HepG2 (cell line): Measurements from ENCODE around the gene ATP5MG. TPM values are rescaled to one million over a fixed set of nuclear protein-coding genes. Genes with fewer than 3 reads are reported as not detected.
A peak's percentile ranks its signal among the peaks of the same experiment; 100 is the strongest.

Source experiments
- FOXC1 ChIP-seq: sonication (generic); formaldehyde crosslinking; IDR thresholded peaks from 2 replicates; pipeline ENCODE4 v1.8.0; 2022; ENCODE audit warnings: mild to moderate bottlenecking, missing genetic modification reagents, borderline replicate concordance
- NFIC ChIP-seq: IDR thresholded peaks from 2 replicates; pipeline ENCODE4 v1.6.1; 2012; ENCODE audit warnings: mild to moderate bottlenecking, low read length, inconsistent platforms
- RBM39 ChIP-seq: fragments of 200-400 bp; formaldehyde crosslinking; IDR thresholded peaks from one replicate; pipeline ENCODE4 v1.6.1; 2018; ENCODE audit warnings: antibody characterized with exemption, mild to moderate bottlenecking, low read depth, low read length; ENCODE audit not compliant: poor library complexity, severe bottlenecking
- REST ChIP-seq, 2 experiments: IDR thresholded peaks; 2 replicates each; pipeline ENCODE4 v1.6.1; 2011 to 2012; ENCODE audit warnings: low read length in 2 of 2, borderline replicate concordance in 1 of 2, low read depth in 1 of 2, mild to moderate bottlenecking in 1 of 2, moderate library complexity in 1 of 2
- TBX3 ChIP-seq: fragments of 450-650 bp; IDR thresholded peaks from 2 replicates; pipeline ENCODE4 v1.6.1; 2017; ENCODE audit warnings: antibody characterized with exemption, mild to moderate bottlenecking, inconsistent platforms, borderline replicate concordance
- TRIM24 ChIP-seq: sonication (generic); formaldehyde crosslinking; IDR thresholded peaks from 2 replicates; pipeline ENCODE4 v1.8.0; 2022; ENCODE audit warnings: mild to moderate bottlenecking, missing genetic modification reagents
- ZFYVE20 ChIP-seq: sonication (generic); formaldehyde crosslinking; IDR thresholded peaks from 2 replicates; pipeline ENCODE4 v1.8.0; 2023; ENCODE audit warnings: low read depth, mild to moderate bottlenecking, moderate library complexity, missing genetic modification reagents, borderline replicate concordance
- ZNF264 ChIP-seq: sonication (generic); formaldehyde crosslinking; IDR thresholded peaks from 2 replicates; pipeline ENCODE4 v1.4.0; 2020; ENCODE audit warnings: missing genetic modification reagents
- ZNF562 ChIP-seq: sonication (generic); formaldehyde crosslinking; IDR thresholded peaks from 2 replicates; pipeline ENCODE4 v1.8.0; 2022; ENCODE audit warnings: missing genetic modification reagents, borderline replicate concordance
- ZNF749 ChIP-seq: sonication (generic); formaldehyde crosslinking; IDR thresholded peaks from 2 replicates; pipeline ENCODE4 v1.8.0; 2022; ENCODE audit warnings: mild to moderate bottlenecking, missing genetic modification reagents, moderate library complexity, borderline replicate concordance
- ZSCAN21 ChIP-seq: sonication (generic); formaldehyde crosslinking; IDR thresholded peaks from 2 replicates; pipeline ENCODE4 v1.8.0; 2022; ENCODE audit warnings: mild to moderate bottlenecking, missing genetic modification reagents, moderate library complexity, borderline replicate concordance
- polyA plus RNA-seq, 8 experiments: library from polyadenylated mRNA; depleted of rRNA in 3 of 8; stranded (reverse) in 7 of 8; unstranded in 1 of 8; fragments of >200 nt; fragmentation: Illumina TruSeq in 4 of 8; extraction: Trizol in 4 of 8; gene quantifications; 2 replicates each; pipeline versions ENCODE4 v1.2.1 to v1.2.3, GENCODE V29; 2011 to 2016; ENCODE audit warnings: low read depth in 4 of 8, missing spikeins in 1 of 8, mixed read lengths in 1 of 8; ENCODE audit not compliant: insufficient read depth in 1 of 8
- total RNA-seq, 5 experiments: library from RNA; depleted of rRNA; stranded (reverse); fragments of >200 nt; fragmentation: Illumina TruSeq; extraction: Trizol; gene quantifications; 2 replicates each; pipeline ENCODE4 v1.2.3, GENCODE V29; 2016; ENCODE audit warnings: low read depth in 1 of 5
- TF ChIP-seq, protein P1 (sequence below): sonication (generic); formaldehyde crosslinking; IDR thresholded peaks from 2 replicates; pipeline ENCODE4 v1.4.0; 2020; ENCODE audit warnings: mild to moderate bottlenecking, missing genetic modification reagents
- TF ChIP-seq, protein P2 (sequence below): sonication (generic); formaldehyde crosslinking; conservative IDR thresholded peaks from 2 replicates; pipeline ENCODE4 v1.4.0; 2020; ENCODE audit warnings: missing genetic modification reagents
- TF ChIP-seq, protein P3 (sequence below): sonication (generic); formaldehyde crosslinking; IDR thresholded peaks from 2 replicates; pipeline ENCODE4 v1.8.0; 2022; ENCODE audit warnings: mild to moderate bottlenecking, missing genetic modification reagents; ENCODE audit not compliant: insufficient replicate concordance
- TF ChIP-seq, protein P4 (sequence below): sonication (generic); formaldehyde crosslinking; IDR thresholded peaks from 2 replicates; pipeline ENCODE4 v1.4.0; 2020; ENCODE audit warnings: mild to moderate bottlenecking, missing genetic modification reagents, borderline replicate concordance

ATP5MG gene
- total and polyA plus RNA-seq, 2 of the 13 experiments (the other 11 are each of a cell fraction or from before 2014, with no cell fraction given) = 260 to 320 TPM

DNA sequence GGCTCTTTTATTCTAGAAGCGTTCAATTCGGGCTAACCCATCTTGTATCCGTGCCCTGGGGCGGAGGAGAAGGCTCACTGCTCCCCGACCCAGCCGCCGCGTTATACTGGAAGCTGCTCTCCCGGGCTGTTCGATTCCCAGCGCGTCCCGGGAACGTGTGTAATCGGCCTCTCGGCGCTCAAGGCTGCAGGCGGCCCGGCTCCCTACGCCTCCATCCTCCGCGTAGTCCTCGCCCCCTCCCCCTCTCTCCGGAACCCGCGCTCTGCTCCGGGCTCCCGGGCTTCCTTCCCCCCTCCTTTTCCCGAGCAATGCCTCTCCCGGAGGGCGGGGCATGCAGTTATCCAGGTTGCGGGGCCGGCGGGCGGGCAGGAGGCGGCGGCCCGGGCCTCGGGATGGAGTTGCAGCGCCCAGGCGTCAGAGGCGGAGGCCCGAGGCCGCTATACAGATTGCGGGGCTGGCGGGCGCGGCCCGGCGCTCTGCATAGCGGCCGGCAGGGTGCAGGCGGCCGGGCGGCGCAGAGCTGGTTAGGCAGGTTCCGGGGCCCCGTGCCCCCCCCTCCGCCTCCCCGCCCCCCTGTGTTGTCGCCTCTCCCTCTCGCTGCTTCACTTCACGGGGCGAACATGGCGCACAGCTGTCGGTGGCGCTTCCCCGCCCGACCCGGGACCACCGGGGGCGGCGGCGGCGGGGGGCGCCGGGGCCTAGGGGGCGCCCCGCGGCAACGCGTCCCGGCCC lies 34.7 kb downstream of the ATP5MG start, which contains the start of gene KMT2A (continued):
- TF ChIP-seq REST (IDR thresholded peaks at IDR 0.05; ENCODE audit: borderline replicate concordance in 1 of 2, low read depth in 1 of 2, low read length in 2 of 2) = peak in 1 of 2 experiments; percentile 68; a peak in 2 of 4 replicates
- TF ChIP-seq ZNF264 = no peak
- TF ChIP-seq ZNF749 (CRISPR knock-in tag) = peak; percentile 29; the same call in 1 of the 2 replicates
- peak; percentile 71 for TF ChIP-seq ZSCAN21
- TF ChIP-seq RBM39 = peak; percentile 93
- TF ChIP-seq TRIM24 (CRISPR knock-in tag) = no peak
- TF ChIP-seq, protein P1, sequence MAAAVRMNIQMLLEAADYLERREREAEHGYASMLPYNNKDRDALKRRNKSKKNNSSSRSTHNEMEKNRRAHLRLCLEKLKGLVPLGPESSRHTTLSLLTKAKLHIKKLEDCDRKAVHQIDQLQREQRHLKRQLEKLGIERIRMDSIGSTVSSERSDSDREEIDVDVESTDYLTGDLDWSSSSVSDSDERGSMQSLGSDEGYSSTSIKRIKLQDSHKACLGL (CRISPR knock-in tag) = no peak; the same call in 1 of the 2 replicates
- TF ChIP-seq, protein P2, sequence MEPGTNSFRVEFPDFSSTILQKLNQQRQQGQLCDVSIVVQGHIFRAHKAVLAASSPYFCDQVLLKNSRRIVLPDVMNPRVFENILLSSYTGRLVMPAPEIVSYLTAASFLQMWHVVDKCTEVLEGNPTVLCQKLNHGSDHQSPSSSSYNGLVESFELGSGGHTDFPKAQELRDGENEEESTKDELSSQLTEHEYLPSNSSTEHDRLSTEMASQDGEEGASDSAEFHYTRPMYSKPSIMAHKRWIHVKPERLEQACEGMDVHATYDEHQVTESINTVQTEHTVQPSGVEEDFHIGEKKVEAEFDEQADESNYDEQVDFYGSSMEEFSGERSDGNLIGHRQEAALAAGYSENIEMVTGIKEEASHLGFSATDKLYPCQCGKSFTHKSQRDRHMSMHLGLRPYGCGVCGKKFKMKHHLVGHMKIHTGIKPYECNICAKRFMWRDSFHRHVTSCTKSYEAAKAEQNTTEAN = no peak
- TF ChIP-seq, protein P3, sequence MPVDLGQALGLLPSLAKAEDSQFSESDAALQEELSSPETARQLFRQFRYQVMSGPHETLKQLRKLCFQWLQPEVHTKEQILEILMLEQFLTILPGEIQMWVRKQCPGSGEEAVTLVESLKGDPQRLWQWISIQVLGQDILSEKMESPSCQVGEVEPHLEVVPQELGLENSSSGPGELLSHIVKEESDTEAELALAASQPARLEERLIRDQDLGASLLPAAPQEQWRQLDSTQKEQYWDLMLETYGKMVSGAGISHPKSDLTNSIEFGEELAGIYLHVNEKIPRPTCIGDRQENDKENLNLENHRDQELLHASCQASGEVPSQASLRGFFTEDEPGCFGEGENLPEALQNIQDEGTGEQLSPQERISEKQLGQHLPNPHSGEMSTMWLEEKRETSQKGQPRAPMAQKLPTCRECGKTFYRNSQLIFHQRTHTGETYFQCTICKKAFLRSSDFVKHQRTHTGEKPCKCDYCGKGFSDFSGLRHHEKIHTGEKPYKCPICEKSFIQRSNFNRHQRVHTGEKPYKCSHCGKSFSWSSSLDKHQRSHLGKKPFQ = peak; percentile 63
- TF ChIP-seq, protein P4, sequence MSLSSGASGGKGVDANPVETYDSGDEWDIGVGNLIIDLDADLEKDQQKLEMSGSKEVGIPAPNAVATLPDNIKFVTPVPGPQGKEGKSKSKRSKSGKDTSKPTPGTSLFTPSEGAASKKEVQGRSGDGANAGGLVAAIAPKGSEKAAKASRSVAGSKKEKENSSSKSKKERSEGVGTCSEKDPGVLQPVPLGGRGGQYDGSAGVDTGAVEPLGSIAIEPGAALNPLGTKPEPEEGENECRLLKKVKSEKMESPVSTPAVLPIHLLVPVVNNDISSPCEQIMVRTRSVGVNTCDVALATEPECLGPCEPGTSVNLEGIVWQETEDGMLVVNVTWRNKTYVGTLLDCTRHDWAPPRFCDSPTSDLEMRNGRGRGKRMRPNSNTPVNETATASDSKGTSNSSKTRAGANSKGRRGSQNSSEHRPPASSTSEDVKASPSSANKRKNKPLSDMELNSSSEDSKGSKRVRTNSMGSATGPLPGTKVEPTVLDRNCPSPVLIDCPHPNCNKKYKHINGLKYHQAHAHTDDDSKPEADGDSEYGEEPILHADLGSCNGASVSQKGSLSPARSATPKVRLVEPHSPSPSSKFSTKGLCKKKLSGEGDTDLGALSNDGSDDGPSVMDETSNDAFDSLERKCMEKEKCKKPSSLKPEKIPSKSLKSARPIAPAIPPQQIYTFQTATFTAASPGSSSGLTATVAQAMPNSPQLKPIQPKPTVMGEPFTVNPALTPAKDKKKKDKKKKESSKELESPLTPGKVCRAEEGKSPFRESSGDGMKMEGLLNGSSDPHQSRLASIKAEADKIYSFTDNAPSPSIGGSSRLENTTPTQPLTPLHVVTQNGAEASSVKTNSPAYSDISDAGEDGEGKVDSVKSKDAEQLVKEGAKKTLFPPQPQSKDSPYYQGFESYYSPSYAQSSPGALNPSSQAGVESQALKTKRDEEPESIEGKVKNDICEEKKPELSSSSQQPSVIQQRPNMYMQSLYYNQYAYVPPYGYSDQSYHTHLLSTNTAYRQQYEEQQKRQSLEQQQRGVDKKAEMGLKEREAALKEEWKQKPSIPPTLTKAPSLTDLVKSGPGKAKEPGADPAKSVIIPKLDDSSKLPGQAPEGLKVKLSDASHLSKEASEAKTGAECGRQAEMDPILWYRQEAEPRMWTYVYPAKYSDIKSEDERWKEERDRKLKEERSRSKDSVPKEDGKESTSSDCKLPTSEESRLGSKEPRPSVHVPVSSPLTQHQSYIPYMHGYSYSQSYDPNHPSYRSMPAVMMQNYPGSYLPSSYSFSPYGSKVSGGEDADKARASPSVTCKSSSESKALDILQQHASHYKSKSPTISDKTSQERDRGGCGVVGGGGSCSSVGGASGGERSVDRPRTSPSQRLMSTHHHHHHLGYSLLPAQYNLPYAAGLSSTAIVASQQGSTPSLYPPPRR (CRISPR knock-in tag) = peak; percentile 61
- TF ChIP-seq TBX3 = peak; percentile 67
- peak; percentile 60; the same call in 1 of the 2 replicates for TF ChIP-seq NFIC
- peak; percentile 76; the same call in 1 of the 2 replicates for TF ChIP-seq ZNF562 (CRISPR knock-in tag)
- TF ChIP-seq FOXC1 (CRISPR knock-in tag) = no peak
- TF ChIP-seq ZFYVE20 (CRISPR knock-in tag) = 0 out of 2 replicates have a peak, but pooled peaks have one; percentile 37
